ENCODE results near the gene PGM1.
A peak's percentile ranks its signal among the peaks of the same experiment; 100 is the strongest.

Gene PGM1

DNA sequence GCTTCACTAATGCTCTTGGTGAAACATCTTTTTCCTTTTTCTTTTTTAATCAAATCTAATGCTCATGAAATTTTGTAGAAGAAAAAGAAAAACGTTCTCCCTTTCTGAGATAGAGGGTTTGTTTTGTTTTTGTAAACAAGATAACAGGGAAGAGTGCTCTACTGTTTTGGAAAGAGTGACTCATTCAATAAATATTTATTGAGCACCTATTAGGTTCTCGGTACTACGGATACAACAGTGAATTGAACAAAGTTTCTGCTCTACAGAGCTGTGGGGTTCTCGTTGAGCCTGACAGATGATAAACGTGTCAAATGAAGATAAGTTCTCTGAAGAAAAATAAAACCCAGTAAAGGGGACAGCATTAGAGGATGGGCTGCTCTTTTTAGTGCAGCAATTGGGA lies 7.0 kb downstream of the PGM1 start:
- no peak for FAIRE-seq
- DNase-seq (ENCODE audit: low spot score) = no peak

GRCh38 chr1:63601061-63601460 lies 7.8 kb downstream of the PGM1 start:
- DNase-seq (ENCODE audit: low spot score) (no peak), FAIRE-seq (no peak)

DNA sequence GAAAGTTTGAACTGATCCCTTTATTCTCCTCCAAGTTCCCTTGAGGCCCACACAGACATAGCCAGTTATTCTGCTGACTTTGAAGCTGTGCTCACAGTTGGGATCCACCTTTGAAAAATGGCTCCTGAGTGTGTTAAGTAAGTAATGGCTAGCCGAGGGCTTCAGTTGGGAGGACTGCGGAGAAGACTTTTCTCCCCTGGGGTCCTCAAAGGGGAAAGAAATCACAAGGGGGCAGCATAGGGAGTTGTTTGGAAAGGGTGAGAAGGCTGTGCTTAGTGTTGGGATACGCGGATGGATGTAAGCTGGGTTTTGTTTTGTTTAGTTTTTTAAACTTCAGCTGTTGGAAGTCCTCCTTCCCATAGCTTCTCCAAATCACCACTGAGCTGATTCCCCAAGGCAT lies 8.3 kb downstream of the PGM1 start:
- FAIRE-seq (no peak), DNase-seq (ENCODE audit: low spot score) (no peak)

DNA sequence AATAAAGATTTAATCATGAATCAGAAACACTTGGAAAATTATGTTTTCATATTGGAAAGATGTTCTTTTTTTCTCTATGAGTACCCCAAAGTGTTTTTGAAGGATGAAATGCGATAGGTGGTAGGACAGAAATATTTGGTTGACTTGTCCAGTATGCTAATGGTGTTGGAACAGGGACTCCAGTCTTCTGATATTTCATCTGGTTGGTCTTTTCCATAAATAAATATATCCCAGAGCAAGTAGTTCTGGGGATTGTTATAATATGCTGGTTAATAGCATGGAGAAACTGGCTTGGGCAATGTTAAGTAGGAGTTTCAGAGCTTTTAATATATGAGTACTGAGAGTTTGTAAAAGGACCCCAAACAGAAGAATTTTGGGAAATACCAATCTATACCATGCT lies 8.7 kb downstream of the PGM1 start:
- DNase-seq (ENCODE audit: low spot score) = no peak
- FAIRE-seq = no peak

DNA sequence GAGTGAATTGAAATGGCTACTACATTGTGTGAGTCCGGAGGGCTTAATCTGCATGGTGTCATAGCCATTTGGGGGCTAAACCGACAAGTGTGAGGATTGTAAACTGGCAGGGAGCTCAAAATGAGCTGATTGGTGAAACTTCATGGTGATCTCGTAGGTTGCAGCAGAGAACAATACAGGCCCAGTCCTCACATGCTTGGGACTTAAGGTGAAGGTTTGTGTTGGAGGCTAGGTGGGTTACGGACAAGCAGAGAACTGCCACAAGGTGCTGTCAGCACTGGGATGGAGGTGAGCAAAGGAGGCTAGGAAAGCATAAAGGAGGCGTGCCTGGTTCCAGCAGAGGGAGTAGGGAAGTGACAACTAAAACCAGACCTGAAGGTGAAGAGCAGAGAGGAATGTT lies 9.4 kb downstream of the PGM1 start:
- FAIRE-seq (no peak), DNase-seq (ENCODE audit: low spot score) (no peak)

DNA sequence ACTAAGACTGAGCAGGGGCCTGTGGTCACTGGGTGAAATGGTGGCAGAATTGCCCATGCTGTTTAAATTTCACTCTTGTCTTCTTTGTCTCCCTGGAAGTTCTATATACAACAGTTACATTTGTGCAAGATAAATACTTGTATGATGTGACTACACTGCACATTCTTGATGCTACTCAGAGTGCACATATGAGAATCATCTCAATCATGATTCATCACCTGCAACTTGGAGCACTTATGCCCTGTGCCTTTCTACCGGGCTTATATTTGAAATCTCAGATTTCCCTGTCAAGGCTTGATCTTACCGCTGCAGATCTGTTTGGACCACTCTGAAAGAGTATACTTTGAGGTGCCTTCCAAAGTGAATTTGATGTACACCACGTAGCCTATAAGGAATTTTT lies 10.6 kb downstream of the PGM1 start:
- FAIRE-seq (no peak), DNase-seq (ENCODE audit: low spot score) (no peak)

- DNase-seq (ENCODE audit: low spot score) = no peak
- FAIRE-seq = peak; percentile 48
Measured at GRCh38 chr1:63607322-63607721, 14.1 kb downstream of the PGM1 start.

GRCh38 chr1:63611231-63611630 lies 18.0 kb downstream of the PGM1 start:
- DNase-seq (ENCODE audit: low spot score) (peak; percentile 14), FAIRE-seq (no peak)

DNA sequence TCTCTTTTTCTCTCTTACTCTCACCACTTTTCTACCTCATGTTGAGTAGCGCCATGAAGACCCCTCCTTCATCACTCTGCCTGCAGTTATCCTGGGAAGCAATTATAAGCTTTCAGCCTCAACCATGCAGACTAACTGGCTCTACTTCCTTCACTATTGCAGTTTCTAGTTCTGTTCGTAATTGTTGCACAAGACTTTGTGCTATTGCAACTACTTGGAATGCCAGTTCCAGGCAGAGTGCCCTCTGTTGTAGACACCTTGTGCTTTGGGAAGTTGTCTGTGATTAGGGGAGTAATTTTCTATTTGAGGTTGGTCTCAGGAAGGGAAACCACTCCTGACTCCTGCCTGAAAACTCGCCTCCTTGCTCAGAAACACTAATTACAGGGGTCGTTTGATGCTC lies 19.4 kb downstream of the PGM1 start:
- FAIRE-seq = no peak
- DNase-seq (ENCODE audit: low spot score) = no peak

DNA sequence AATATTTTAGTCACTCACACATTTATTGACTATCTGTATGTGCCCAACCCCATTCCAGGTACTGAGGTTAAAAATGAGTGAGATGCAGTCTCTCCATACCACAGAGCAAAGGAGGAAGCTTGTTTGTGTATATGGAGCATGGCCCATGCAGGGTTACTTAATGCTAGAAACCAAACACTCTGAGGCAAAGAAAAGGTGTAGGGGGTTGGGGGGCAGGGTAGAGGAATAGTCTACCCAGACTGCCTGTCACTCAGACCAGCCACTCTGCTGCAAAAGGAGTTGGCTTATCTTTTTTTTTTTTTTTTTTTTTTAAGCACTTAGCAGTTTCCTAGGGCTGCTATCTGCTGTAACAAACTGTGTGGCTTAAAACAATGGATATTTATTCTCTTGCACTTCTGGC lies 19.8 kb downstream of the PGM1 start:
- DNase-seq (ENCODE audit: low spot score) (no peak), FAIRE-seq (no peak)

DNA sequence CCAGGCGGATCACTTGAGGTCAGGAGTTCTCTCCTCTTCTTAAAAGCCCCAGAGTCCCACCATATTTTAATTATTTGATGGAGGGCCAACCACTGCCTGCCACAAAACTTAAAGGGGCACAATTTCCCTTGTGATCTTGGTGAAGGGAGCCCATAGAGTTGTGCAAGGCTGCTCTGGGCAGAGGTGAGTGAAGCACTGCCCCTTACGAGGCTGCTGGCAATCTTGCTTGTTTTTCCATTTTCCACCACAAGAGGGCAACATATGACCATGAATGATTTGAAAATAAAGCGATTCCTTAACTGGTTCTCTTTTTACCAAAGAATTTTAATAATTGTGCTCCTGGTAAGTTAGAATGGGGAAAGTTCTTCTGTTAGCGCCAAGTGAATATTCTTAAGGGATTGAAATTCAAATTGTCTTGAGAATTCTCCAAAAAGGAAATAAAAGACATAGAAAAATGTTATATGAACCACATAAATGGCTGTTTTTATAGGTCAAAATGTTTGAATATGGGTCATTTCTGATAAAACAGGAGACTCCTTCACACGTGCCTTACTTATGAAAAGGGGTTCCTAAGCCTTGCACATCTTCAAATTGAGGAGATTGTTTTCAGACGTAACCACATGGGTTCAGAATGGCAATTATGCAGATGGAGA lies 22.7 kb downstream of the PGM1 start:
- FAIRE-seq (peak; percentile 20), DNase-seq (ENCODE audit: low spot score) (peak; percentile 71)

DNA sequence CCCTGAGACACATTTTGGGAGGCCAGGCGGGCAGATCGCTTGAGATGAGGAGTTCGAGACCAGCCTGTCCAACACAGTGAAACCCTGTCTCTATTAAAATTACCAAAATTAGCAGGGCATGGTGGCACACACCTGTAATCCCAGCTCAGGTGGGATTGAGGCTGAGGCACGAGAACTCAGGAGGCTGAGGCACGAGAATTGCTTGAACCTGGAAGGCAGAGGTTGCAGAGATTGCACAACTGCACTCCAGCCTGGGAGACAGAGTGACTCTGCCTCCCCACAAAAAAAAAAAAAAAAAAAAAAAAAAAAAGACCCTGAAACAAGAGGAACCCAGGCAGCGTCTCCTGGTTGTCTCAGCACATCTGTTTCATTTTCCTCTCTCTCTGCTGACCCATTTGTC lies 24.2 kb downstream of the PGM1 start:
- DNase-seq (ENCODE audit: low spot score) (no peak), FAIRE-seq (no peak)

- DNase-seq (ENCODE audit: low spot score) (no peak), FAIRE-seq (no peak)
Measured at GRCh38 chr1:63618011-63618410, 24.8 kb downstream of the PGM1 start.

DNA sequence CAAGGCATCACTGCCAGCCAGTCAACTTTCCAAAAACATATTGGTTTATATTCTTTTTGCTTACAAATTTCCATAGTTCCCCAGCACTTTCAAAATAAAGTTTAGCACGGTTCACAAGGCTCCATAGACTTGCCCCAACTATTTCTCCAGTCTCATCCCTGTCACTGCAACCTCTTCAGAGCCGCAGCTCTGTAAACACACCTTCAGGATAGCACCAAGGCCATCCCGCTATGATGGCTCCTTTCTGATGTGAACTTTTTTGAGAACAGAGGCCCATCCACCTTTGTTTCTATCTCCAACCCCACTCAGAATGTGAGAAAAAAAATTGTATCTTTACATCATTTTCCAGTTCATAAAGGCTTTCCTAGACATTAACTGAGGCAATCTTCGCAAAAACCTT lies 26.3 kb downstream of the PGM1 start:
- DNase-seq (ENCODE audit: low spot score) = no peak
- FAIRE-seq = no peak

GRCh38 chr1:63620671-63621070 lies 27.5 kb downstream of the PGM1 start:
- no peak for FAIRE-seq
- no peak for DNase-seq (ENCODE audit: low spot score)

GRCh38 chr1:63621075-63621474 lies 27.9 kb downstream of the PGM1 start:
- FAIRE-seq (no peak), DNase-seq (ENCODE audit: low spot score) (no peak)

GRCh38 chr1:63621698-63622097 lies 28.5 kb downstream of the PGM1 start:
- FAIRE-seq = no peak
- DNase-seq (ENCODE audit: low spot score) = no peak

- no peak for DNase-seq (ENCODE audit: low spot score)
- FAIRE-seq = no peak
Measured at GRCh38 chr1:63622849-63623566, 29.8 kb downstream of the PGM1 start.

DNA sequence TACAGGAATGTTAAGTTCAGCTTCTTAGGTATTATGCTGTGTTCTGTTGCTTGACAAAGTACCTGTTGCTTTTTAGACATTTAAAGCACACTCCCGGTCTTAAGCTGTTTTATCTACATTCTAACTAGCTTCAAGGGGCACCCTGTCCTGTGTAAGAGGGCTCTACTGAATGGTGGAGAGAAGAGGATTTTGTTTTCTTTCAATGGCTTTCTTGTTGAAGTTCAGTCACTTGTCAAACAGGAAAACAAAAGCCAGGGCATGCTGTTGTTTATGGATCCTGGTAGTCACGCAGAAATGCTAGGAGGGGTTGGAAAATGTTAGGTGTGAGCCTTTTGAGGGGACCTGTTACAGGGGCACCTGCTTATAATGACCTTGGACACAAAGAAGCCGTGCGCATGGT lies 30.7 kb downstream of the PGM1 start:
- FAIRE-seq = no peak
- DNase-seq (ENCODE audit: low spot score) = no peak

GRCh38 chr1:63624911-63625310 lies 31.7 kb downstream of the PGM1 start:
- DNase-seq (ENCODE audit: low spot score) (peak; percentile 19), FAIRE-seq (no peak)

DNA sequence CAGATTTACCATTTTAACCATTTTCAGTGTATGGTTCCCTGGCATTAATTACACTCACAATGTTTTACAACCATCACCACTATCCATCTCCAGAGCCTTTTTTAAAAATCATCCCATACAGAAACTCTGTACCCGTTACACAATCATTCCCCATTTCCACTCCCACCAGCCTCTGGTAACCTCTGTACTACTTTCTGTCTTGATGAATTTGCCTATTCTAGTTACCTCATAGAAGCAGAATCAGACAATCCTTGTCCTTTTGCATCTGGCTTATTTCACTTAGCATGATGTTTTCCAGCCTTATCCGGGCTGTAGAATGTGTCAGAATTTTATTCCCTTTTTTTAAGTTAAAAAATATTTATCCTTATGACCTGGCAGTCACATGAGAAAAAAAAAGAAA lies 33.0 kb downstream of the PGM1 start:
- FAIRE-seq (no peak), DNase-seq (ENCODE audit: low spot score) (no peak)

DNA sequence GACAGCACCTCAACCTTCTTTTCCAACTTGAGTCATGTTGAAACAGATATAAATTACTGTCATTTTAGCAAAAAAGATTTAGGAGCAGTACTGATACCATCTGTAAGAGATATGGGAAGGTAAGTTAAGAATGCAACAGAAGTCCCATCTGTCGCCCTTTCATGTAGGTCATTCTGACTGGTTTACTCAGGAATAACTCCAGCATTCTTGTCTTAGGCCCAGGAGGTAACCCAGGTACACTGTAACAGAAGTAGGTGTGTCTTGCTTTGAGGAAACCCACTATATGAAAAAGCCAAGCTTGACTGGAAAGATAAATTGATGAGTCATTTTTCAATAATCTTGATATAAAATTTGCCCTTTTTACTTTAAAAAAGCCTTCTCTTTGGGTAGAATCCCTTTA lies 35.4 kb downstream of the PGM1 start:
- DNase-seq (ENCODE audit: low spot score) (no peak), FAIRE-seq (no peak)

DNA sequence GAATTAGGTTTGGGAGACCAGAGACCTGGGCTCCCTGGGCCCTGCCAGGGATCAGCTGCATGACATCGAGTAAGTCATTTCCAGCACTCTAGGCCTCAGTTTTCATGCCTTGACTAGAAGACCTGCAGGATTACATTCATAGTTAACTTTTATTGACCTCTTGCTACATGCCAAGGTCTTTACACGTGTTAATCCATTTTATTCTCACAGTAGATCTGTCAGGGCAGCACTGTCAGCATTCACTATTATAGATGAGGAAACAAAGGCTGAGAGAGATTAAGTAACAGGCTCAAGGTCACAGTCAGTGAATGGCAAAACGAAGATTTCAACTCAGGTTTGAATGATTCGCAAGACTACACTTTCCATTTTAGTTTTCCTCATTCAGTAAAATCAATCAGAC lies 37.0 kb downstream of the PGM1 start:
- no peak for FAIRE-seq
- DNase-seq (ENCODE audit: low spot score) = no peak
